Cardiac muscle cell (in vitro differentiated cells and primary cell): Measurements from ENCODE around the gene HPCA. TPM values are rescaled to one million over a fixed set of nuclear protein-coding genes. Genes with fewer than 3 reads are reported as not detected.

Experiments used
- DNase-seq, 2 donors: peaks; one replicate each; pipeline versions ENCODE4 v3.0.0 to v3.0.0-alpha.2; 2010 to 2017; ENCODE audit warnings: low read depth in 1 of 2, low spot score in 1 of 2
- H3K27ac ChIP-seq: fragments of 200-600 bp; sonication (generic); 2 replicates; pipeline ENCODE4 v1.5.1; 2016
- H3K27me3 ChIP-seq: fragments of 200-600 bp; sonication (generic); 2 replicates; pipeline ENCODE4 v1.6.0; 2016; ENCODE audit warnings: control low read depth
- H3K36me3 ChIP-seq: fragments of 200-600 bp; sonication (generic); 2 replicates; pipeline ENCODE4 v1.5.1; 2016; ENCODE audit warnings: control low read depth
- H3K4me1 ChIP-seq: fragments of 200-600 bp; sonication (generic); 2 replicates; pipeline ENCODE4 v1.8.1; 2017; ENCODE audit warnings: low read depth, mild to moderate bottlenecking, mixed run types
- H3K4me3 ChIP-seq: fragments of 200-600 bp; sonication (generic); 2 replicates; pipeline ENCODE4 v1.5.1; 2016; ENCODE audit warnings: mild to moderate bottlenecking
- H3K9me3 ChIP-seq: fragments of 200-600 bp; sonication (generic); 2 replicates; pipeline ENCODE4 v1.5.1; 2017; ENCODE audit warnings: low read depth, mild to moderate bottlenecking, control low read depth
- polyA plus RNA-seq: library from polyadenylated mRNA; unstranded; fragments of >200 nt; fragmentation: Nextera tagmentation; extraction: Ambion mirVana; gene quantifications from 2 replicates; pipeline ENCODE4 v1.2.1, GENCODE V29; 2016
- total RNA-seq: library from RNA; depleted of rRNA; stranded (reverse); fragments of >200 nt; gene quantifications from 2 replicates; pipeline ENCODE4 v1.2.3, GENCODE V29; 2016
- TF ChIP-seq, protein P1 (sequence below): IDR thresholded peaks from 2 replicates; pipeline ENCODE4 v1.5.1; 2012; ENCODE audit warnings: low read depth, mild to moderate bottlenecking, low read length

Gene HPCA
- total and polyA plus RNA-seq, 2 experiments from 2014 or later: not detected

GRCh38 chr1:32864375-32865019 lies 21.8 kb upstream of the HPCA start:
- TF ChIP-seq, protein P1, sequence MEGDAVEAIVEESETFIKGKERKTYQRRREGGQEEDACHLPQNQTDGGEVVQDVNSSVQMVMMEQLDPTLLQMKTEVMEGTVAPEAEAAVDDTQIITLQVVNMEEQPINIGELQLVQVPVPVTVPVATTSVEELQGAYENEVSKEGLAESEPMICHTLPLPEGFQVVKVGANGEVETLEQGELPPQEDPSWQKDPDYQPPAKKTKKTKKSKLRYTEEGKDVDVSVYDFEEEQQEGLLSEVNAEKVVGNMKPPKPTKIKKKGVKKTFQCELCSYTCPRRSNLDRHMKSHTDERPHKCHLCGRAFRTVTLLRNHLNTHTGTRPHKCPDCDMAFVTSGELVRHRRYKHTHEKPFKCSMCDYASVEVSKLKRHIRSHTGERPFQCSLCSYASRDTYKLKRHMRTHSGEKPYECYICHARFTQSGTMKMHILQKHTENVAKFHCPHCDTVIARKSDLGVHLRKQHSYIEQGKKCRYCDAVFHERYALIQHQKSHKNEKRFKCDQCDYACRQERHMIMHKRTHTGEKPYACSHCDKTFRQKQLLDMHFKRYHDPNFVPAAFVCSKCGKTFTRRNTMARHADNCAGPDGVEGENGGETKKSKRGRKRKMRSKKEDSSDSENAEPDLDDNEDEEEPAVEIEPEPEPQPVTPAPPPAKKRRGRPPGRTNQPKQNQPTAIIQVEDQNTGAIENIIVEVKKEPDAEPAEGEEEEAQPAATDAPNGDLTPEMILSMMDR: no peak
- no peak for DNase-seq
- H3K9me3 ChIP-seq: no peaks in the 10 kb centered on the region
- no peak overlapping the region for H3K4me3 ChIP-seq
- peaks cover 7% of the 10 kb centered on the region for H3K36me3 ChIP-seq
- peaks cover 3% of the 10 kb centered on the region for H3K27me3 ChIP-seq
- H3K27ac ChIP-seq: no peak overlapping the region
- H3K4me1 ChIP-seq: no peaks in the 10 kb centered on the region

GRCh38 chr1:32865639-32866405 lies 20.5 kb upstream of the HPCA start:
- Histone ChIP-seq H3K27me3 (peaks cover 3% of the 10 kb centered on the region), H3K4me3 (no peak overlapping the region), H3K9me3 (no peaks in the 10 kb centered on the region), H3K36me3 (peaks cover 7% of the 10 kb centered on the region), H3K27ac (no peak overlapping the region), H3K4me1 (peaks cover 7% of the 10 kb centered on the region)
- TF ChIP-seq, protein P1: no peak
- no peak for DNase-seq

DNA sequence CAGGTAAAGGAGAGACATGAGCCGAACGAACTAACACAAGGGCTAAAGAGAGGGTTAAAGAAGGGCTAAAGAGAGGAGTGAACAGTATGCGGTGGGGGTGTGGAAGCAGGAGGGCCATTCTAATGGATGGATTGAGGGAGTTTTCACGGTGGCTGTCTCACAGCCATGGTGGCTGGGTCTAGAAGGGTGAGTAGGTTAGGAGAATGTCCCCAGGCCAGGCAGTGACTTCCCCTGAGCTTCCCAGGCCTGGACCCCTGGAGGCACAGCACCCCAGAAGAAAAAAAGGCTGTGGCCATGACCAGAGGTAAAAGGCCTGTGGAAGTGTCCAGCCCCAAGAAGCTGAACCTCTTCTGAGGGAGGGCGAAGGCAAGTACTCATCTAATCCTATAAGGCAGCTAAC lies 19.1 kb upstream of the HPCA start:
- TF ChIP-seq, protein P1: no peak
- Histone ChIP-seq H3K27me3 (peaks cover 11% of the 10 kb centered on the region), H3K27ac (no peak overlapping the region), H3K4me1 (peaks cover 7% of the 10 kb centered on the region), H3K4me3 (no peak overlapping the region), H3K9me3 (no peaks in the 10 kb centered on the region), H3K36me3 (peaks cover 5% of the 10 kb centered on the region)
- DNase-seq: no peak

DNA sequence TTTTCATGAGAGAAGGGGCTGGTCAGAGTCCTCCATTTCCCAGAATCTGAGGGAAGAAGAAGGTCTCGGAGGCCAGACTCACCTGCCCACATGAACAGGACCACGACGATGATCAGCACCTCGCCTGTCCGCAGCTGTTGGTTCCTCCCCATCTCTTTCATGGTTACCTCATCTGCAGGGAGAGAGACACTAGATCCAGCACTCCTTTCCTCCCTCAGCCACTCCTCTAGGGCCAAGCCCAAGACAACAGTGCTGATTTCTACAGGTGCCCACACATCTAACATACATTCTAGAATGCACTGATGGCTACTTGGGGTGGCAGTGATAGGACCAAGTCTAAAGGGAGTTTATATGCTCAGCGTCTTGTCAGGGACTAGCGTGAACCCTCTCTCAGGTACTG lies 18.6 kb upstream of the HPCA start:
- TF ChIP-seq, protein P1: no peak
- H3K4me3 ChIP-seq: no peak overlapping the region
- no peaks in the 10 kb centered on the region for H3K9me3 ChIP-seq
- DNase-seq: no peak
- H3K4me1 ChIP-seq: peaks cover 7% of the 10 kb centered on the region
- no peak overlapping the region for H3K27ac ChIP-seq
- H3K36me3 ChIP-seq: peaks cover 4% of the 10 kb centered on the region
- peaks cover 11% of the 10 kb centered on the region for H3K27me3 ChIP-seq

DNA sequence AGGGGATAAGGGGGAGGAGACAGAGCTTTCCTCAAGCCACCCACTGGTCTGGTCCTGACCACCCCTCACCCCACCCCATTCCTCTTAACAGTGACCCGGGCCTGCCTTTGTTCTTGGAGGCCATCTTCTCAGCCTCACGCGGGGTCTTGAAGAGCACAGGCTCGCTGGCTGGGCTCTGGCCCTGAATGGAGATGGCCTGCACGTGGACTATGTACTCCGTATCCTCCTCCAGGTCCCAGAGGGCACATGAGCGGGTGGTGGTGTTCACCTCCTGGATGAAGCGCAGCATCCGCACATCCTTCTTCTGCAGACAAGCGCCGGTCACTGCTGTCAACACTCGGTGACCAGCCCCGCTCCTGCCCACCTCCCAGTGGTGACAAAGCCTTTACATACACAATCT lies 18.2 kb upstream of the HPCA start:
- DNase-seq: no peak
- no peak overlapping the region for H3K27ac ChIP-seq
- no peaks in the 10 kb centered on the region for H3K9me3 ChIP-seq
- H3K4me1 ChIP-seq: peaks cover 7% of the 10 kb centered on the region
- H3K36me3 ChIP-seq: peaks cover 1% of the 10 kb centered on the region
- TF ChIP-seq, protein P1: no peak
- H3K4me3 ChIP-seq: no peak overlapping the region
- peaks cover 11% of the 10 kb centered on the region for H3K27me3 ChIP-seq
